Ishikawa (cell line): Measurements from ENCODE around the gene MADD.

ENCODE experiments used
- CEBPB ChIP-seq: IDR thresholded peaks from 2 replicates; pipeline ENCODE4 v1.6.1; 2012
- CREB1 ChIP-seq: IDR thresholded peaks from 2 replicates; pipeline ENCODE4 v1.6.1; 2012; ENCODE audit warnings: low read depth
- EGR1 ChIP-seq: IDR thresholded peaks from 2 replicates; pipeline ENCODE4 v1.6.1; 2012
- EP300 ChIP-seq: IDR thresholded peaks from 2 replicates; pipeline ENCODE4 v1.6.1; 2012; ENCODE audit warnings: borderline replicate concordance
- FOXM1 ChIP-seq: IDR thresholded peaks from 2 replicates; pipeline ENCODE4 v1.6.1; 2012; ENCODE audit warnings: low read depth, borderline replicate concordance
- NFIC ChIP-seq: IDR thresholded peaks from 2 replicates; pipeline ENCODE4 v1.6.1; 2012
- RAD21 ChIP-seq: IDR thresholded peaks from 2 replicates; pipeline ENCODE4 v1.6.1; 2012; ENCODE audit warnings: low read depth
- TAF1 ChIP-seq: IDR thresholded peaks from 2 replicates; pipeline ENCODE4 v1.6.1; 2012; ENCODE audit warnings: low read depth, mild to moderate bottlenecking
- TCF12 ChIP-seq: IDR thresholded peaks from 2 replicates; pipeline ENCODE4 v1.6.1; 2012; ENCODE audit warnings: low read depth
- TEAD4 ChIP-seq: IDR thresholded peaks from 2 replicates; pipeline ENCODE4 v1.6.1; 2012
- YY1 ChIP-seq: IDR thresholded peaks from 2 replicates; pipeline ENCODE4 v1.6.1; 2012; ENCODE audit warnings: low read depth
- ZBTB7A ChIP-seq: IDR thresholded peaks from 2 replicates; pipeline ENCODE4 v1.6.1; 2012; ENCODE audit warnings: low read depth
- TF ChIP-seq, protein P1 (sequence below): IDR thresholded peaks from 2 replicates; pipeline ENCODE4 v1.6.1; 2012
- TF ChIP-seq, protein P2 (sequence below): IDR thresholded peaks from 2 replicates; pipeline ENCODE4 v1.6.1; 2012
- TF ChIP-seq, protein P3 (sequence below): IDR thresholded peaks from 2 replicates; pipeline ENCODE4 v1.6.1; 2012; ENCODE audit warnings: low read depth, mild to moderate bottlenecking

The MADD gene

DNA sequence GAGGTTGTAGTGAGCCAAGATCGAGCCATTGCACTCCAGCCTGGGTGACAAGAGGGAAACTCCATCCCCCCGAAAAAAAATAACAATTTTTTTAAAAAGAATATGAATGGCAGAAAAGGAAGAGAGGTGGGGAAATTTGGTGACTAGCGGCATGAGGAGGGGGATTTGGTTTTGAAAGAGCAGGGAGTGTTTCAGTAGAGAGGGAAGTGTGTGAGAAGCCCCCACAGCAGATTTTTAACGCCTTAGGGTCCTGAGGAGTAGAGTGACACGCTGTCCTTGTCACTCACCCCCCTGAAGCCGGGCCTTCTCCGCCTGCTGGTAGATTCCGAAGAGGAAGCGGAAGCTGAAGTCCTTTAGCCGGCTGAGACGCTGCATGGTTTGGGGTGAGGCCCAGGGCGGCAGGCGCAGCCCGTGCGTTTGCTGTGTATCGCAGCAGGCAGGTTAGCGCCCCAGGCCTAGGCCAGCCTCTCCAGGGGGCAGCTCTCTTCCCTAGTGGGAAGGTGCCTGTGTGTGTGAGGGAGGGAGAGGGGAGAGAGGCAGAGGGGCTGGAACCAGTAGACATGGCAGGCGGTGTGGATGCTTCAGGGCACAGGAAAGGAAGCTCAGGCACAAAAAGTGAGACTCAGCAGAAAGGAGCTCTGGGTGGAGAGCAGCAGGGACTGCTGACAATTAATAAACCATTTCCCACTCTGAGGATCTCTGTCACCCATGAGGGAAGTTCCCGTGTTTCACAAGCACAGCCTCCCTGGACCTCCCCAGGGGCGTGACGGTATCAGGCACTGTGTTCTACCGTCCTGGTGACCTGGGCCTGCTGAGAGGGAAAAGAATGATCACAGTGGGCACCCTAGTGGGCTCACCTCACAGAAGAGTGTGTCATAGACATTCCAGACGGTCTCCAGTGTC is 25.2 kb upstream of the MADD start:
- TF ChIP-seq, protein P1, sequence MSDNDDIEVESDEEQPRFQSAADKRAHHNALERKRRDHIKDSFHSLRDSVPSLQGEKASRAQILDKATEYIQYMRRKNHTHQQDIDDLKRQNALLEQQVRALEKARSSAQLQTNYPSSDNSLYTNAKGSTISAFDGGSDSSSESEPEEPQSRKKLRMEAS = no peak
- TF ChIP-seq, protein P2, sequence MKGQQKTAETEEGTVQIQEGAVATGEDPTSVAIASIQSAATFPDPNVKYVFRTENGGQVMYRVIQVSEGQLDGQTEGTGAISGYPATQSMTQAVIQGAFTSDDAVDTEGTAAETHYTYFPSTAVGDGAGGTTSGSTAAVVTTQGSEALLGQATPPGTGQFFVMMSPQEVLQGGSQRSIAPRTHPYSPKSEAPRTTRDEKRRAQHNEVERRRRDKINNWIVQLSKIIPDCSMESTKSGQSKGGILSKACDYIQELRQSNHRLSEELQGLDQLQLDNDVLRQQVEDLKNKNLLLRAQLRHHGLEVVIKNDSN = no peak
- no peak for TF ChIP-seq NFIC
- TF ChIP-seq EP300 = no peak

DNA sequence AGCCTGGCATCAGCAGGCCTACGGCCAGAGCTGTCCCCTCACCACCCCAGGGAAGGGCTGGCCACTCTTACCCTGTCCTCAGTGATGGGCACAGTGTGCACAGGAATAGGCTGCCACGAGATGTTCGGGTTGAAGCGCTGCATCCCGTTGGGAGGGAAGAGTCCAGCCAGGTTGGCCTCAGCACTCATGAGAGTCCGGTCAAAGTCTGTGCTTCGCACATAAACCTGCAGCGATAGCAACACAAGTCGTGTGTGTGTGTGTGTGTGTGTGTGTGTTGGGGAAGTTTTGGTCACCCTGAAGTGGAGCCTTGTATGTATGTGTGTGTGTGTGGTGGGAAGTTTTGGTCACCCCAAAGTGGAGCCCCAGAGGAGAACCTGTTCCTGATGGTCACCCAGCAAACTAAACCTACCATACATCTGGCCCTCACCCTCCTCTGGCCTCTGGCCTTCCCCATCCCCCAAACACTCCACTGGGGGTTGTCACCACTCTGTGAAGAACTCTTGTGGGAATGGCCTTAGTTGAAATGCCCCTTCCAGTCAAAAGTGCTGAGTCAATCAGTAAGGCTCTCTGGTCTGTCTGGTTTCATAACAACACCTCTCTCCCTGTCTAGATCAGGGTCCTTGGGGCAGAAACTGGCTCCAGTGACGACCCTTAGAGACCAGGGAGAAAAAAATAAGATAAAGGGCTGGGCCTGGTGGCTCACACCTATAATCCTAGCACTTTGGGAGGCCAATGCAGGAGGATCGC is 24.1 kb upstream of the MADD start:
- TF ChIP-seq, protein P1 = no peak
- TF ChIP-seq RAD21 (no peak), EGR1 (no peak), TAF1 (no peak), TCF12 (no peak), EP300 (no peak), NFIC (no peak), TEAD4 (no peak), CEBPB (no peak)
- TF ChIP-seq, protein P2 = no peak
- TF ChIP-seq, protein P3, sequence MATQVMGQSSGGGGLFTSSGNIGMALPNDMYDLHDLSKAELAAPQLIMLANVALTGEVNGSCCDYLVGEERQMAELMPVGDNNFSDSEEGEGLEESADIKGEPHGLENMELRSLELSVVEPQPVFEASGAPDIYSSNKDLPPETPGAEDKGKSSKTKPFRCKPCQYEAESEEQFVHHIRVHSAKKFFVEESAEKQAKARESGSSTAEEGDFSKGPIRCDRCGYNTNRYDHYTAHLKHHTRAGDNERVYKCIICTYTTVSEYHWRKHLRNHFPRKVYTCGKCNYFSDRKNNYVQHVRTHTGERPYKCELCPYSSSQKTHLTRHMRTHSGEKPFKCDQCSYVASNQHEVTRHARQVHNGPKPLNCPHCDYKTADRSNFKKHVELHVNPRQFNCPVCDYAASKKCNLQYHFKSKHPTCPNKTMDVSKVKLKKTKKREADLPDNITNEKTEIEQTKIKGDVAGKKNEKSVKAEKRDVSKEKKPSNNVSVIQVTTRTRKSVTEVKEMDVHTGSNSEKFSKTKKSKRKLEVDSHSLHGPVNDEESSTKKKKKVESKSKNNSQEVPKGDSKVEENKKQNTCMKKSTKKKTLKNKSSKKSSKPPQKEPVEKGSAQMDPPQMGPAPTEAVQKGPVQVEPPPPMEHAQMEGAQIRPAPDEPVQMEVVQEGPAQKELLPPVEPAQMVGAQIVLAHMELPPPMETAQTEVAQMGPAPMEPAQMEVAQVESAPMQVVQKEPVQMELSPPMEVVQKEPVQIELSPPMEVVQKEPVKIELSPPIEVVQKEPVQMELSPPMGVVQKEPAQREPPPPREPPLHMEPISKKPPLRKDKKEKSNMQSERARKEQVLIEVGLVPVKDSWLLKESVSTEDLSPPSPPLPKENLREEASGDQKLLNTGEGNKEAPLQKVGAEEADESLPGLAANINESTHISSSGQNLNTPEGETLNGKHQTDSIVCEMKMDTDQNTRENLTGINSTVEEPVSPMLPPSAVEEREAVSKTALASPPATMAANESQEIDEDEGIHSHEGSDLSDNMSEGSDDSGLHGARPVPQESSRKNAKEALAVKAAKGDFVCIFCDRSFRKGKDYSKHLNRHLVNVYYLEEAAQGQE = no peak

DNA sequence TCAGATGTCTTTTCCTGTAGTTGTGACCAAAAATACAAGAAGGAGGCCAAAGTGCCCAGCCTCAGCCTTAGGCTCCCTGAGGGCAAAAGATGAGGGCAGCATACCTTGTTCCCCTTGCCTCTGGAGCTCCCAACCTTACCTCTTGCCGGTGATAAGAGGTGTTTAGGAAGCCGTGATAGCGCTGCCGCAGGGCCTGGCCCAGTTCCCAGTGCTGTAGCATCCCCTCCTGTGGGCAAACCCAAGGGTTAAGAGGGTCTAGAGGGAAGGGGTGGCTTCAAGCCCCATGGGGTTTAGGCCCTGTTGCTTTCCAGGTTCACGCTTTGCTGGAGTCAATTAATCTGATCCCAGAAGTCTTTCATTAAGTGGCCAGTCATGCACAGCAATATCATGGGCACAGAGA is 22.4 kb upstream of the MADD start:
- TF ChIP-seq, protein P2 = no peak
- TF ChIP-seq EP300 = no peak
- TF ChIP-seq CREB1 = no peak
- no peak for TF ChIP-seq CEBPB
- TF ChIP-seq, protein P1 = no peak
- no peak for TF ChIP-seq TEAD4
- no peak for TF ChIP-seq NFIC
- TF ChIP-seq EGR1 = no peak
- no peak for TF ChIP-seq RAD21
- no peak for TF ChIP-seq TAF1
- TF ChIP-seq YY1 = no peak
- no peak for TF ChIP-seq TCF12
- no peak for TF ChIP-seq ZBTB7A
- TF ChIP-seq, protein P3 = no peak
- no peak for TF ChIP-seq FOXM1

DNA sequence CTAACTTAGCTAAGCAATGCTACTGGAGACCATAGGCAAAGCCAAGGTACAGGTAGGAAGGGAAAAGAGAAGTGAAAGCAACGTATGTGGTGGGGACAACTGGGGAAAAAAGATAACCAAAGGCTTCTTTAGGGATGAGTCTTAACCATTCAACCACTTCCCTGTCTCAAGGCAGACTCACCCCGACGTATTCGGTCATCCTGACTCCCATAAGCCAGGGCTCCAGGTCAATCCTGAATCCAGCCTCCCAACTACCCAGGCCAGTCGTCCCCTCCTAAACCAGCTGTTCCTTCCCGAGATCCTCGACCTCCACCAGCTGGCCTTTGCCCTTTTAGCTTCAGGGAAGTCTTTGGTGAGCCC is 21.6 kb upstream of the MADD start:
- TF ChIP-seq TAF1 (no peak), CREB1 (no peak), FOXM1 (no peak), RAD21 (no peak), CEBPB (no peak), EP300 (no peak), YY1 (no peak), ZBTB7A (no peak), EGR1 (no peak), TEAD4 (no peak)
- TF ChIP-seq, protein P3 = no peak
- TF ChIP-seq, protein P2 = no peak
